GM12864 (cell line): ENCODE results near the gene S1PR1.

Experiments
- DNase-seq: peaks from one replicate; pipeline ENCODE4 v3.0.0-alpha.2; 2011; ENCODE audit warnings: low read depth
- H3K4me3 ChIP-seq: 2 replicates; pipeline ENCODE4 v1.5.1; 2011; ENCODE audit warnings: mild to moderate bottlenecking, low read depth, low read length, control low read depth
- TF ChIP-seq, protein P1 (sequence below): IDR thresholded peaks from 2 replicates; pipeline ENCODE4 v1.5.1; 2011; ENCODE audit warnings: low read depth, mild to moderate bottlenecking, moderate library complexity, low read length, control low read depth, inconsistent platforms; ENCODE audit errors: missing control alignments

Gene S1PR1

DNA sequence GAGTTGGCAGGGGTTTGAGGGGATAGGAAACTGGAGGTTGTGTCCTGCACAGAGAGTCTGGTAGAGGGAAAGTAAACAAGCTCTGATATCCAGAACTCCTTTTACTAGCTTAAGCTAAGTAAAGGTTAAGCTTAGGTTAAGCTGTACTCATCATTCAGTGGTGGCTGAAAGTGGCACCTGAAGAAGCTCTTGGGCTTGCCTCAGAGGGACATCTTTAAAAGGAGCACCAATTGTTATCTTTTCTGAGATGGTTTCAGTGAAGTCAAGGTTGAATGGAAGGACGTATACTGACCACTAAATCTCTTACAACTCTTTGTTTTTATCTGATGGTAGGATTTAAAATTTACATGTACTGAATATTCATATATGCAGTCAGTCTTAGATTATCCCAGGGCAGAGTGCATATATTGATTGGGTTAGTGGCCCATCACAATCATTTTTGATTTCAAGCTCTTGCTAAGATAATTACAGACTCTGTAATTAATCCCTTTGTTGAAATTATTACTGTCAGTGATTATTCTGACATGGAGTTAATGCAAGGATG is 43.3 kb downstream of the S1PR1 start:
- DNase-seq, result no peak
- TF ChIP-seq, protein P1, sequence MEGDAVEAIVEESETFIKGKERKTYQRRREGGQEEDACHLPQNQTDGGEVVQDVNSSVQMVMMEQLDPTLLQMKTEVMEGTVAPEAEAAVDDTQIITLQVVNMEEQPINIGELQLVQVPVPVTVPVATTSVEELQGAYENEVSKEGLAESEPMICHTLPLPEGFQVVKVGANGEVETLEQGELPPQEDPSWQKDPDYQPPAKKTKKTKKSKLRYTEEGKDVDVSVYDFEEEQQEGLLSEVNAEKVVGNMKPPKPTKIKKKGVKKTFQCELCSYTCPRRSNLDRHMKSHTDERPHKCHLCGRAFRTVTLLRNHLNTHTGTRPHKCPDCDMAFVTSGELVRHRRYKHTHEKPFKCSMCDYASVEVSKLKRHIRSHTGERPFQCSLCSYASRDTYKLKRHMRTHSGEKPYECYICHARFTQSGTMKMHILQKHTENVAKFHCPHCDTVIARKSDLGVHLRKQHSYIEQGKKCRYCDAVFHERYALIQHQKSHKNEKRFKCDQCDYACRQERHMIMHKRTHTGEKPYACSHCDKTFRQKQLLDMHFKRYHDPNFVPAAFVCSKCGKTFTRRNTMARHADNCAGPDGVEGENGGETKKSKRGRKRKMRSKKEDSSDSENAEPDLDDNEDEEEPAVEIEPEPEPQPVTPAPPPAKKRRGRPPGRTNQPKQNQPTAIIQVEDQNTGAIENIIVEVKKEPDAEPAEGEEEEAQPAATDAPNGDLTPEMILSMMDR, result no peak
- no peak overlapping the region for H3K4me3 ChIP-seq

DNA sequence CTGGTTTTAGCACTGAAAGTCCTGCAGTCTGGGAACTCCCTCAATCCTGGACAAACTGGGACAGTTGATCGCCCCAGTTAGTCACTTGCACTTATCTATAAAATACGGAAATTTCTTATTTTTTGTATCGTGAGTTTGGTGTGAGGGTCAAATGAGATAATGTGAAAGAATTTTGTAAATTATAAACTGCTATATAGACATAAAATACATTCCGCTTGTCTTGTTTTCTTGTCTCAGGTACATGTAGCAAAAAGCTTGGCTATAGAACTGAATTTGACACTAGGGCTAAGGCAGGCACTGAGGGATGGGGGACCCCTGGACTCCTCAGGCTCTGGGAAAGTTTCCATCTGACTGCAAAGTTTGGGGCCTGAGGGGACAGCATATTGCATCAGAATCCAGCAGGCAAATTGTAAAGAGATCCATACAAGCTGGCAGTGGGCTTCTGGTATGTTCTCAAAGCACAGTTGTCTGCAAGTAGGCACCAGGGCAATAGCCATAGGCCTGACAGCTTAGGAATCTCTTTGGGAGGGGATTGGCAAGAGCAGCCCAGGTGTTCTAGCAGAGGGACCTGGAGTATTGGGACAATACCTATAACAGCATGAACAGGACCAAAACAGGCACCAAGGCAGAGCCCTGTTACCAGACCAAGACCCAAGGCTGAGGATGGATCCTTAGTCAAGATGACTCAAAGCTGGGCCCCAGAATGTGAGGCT is 44.3 kb downstream of the S1PR1 start:
- DNase-seq, result no peak
- no peak overlapping the region for H3K4me3 ChIP-seq
- TF ChIP-seq, protein P1, result no peak

DNA sequence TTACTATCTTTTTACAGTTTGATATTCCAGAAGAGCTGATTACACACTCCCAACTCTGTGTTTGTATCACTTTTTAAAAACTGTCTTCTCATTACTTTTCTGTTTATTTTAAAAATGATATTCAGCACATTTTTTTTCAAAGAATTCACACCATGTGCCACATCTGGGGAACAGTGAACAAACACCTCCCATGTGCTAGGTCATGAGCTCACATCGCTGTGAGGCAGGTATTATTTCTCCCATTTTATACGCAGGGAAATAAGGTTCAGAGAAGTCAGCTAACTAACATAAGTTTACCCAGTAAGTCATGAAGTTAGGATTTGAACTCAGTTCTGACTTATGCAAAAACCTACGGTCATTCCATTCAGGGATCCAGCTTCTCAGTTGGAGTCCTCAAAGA is 44.9 kb downstream of the S1PR1 start:
- DNase-seq, result no peak
- H3K4me3 ChIP-seq, result no peak overlapping the region
- TF ChIP-seq, protein P1, result no peak

DNA sequence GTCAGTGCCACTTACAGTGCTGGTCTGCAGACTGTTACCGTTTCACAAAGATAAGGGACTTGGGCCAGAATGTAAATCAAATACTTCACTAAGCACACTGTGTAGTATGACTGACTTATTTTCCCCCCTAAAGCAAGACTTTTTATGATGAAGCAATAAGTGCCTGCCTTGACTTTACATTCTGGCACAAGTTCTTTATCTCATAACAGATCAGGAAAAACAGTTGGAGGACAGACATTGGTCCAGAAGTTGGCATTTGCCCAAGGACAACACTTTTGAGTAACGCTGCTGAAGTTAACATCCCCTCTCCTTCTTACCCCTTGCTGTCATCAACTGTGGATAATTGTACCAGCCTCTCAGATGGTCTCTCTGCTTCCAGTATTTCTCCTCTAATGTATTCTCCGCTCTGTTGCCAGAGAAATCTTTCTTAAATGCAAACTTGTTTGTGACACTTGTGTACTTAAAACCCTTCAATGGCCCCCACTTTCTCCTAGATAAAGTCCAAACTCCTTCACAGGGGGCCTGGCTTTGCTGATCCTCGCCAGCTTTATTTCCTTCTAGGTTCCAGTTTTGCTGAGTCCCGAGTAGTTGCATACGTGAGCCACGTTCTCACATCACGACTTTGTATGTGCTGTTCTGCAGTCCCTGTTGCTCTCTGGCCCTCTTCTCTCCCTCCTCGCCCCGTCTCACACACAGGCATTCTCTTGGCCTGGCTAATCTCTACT is 45.7 kb downstream of the S1PR1 start:
- DNase-seq, result no peak

DNA sequence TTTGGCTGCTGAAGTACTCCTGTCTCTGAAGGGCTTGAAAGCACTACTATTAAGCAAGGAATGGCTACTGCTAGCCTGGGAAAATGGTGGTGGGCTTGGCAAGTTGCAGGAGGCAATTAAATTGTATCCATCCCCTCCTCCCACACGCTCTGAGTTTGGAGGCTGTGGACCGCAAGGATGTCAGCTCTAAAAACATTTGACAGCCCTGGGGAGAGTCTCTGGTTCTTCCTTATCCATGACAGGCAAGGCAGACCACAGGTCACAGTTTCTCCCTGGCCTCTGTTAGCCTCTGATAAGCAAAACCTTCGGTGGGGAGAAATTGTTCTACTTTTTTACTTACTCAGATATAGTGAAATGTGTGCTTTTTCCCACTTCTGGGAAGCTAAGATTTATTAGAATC is 46.6 kb downstream of the S1PR1 start:
- no peak overlapping the region for H3K4me3 ChIP-seq
- no peak for DNase-seq
- TF ChIP-seq, protein P1, result no peak

More for the DNA sequence above, 45.7 kb downstream of the S1PR1 start:
- H3K4me3 ChIP-seq, result no peak overlapping the region
- TF ChIP-seq, protein P1, result no peak

DNA sequence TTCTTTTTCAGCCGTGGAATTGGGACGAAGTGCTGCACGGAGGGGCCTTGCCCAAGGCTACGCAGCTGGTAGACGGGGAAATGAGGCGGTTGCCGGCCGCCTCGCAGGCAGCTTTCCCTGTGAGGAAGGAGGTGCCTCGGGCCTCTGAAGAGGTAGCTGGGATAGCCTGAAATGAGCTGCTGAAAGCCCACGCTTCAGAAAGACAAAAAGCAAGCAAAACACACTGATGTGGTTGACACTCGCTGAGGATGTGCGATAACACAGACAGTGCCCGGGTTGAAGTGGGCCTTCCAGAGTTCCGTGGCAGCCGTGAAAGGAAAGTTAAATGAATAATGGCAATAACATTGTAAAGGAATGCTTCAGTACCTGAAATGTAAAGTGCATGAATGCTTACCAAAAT is 47.2 kb downstream of the S1PR1 start:
- H3K4me3 ChIP-seq, result no peak overlapping the region
- TF ChIP-seq, protein P1, result no peak
- DNase-seq, result no peak
